HEK293T (cell line): ENCODE results near the gene SMAD4.
"Not testable (repeated sequence)": the region's sequence is repeated elsewhere in the genome, so short reads cannot be mapped to it uniquely, and the experiment has no call there.

Source experiments
- FOXM1 ChIP-seq: fragments of 450-650 bp; IDR thresholded peaks from 2 replicates; pipeline ENCODE4 v1.6.1; 2017; ENCODE audit warnings: mild to moderate bottlenecking, borderline replicate concordance
- SUZ12 ChIP-seq: fragments of 450-650 bp; IDR thresholded peaks from 2 replicates; pipeline ENCODE4 v1.6.1; 2016; ENCODE audit warnings: mild to moderate bottlenecking

- not testable (repeated sequence) for TF ChIP-seq FOXM1, SUZ12
These were observed 26.8 kb upstream of the SMAD4 start for GRCh38 chr18:51003174-51003573.
